Upper lobe of left lung (tissue), 6 donors: ENCODE results near the gene CFAP92. TPM values are rescaled to one million over a fixed set of nuclear protein-coding genes. Genes with fewer than 3 reads are reported as not detected.

ENCODE experiments used
- ATAC-seq, 2 donors: fragments of 200-7000 bp; cut with Tn5 transposase; one replicate each; pipeline ENCODE4 v1.9.1; 2022; ENCODE audit warnings: mild to moderate bottlenecking in 2 of 2, moderate library complexity in 2 of 2; ENCODE audit not compliant: low FRiP score in 2 of 2
- DNase-seq, 2 donors: peaks; one replicate each; pipeline ENCODE4 v3.0.0-alpha.2; 2019 to 2020
- H3K27ac ChIP-seq, 4 donors: fragments of 200-600 bp; sonication (generic); one replicate each; pipeline ENCODE4 v1.5.1; 2016 to 2019
- H3K27me3 ChIP-seq, 4 donors: fragments of 200-600 bp; sonication (generic); one replicate each; pipeline ENCODE4 v1.5.1; 2017 to 2019
- H3K36me3 ChIP-seq, 4 donors: fragments of 200-600 bp; sonication (generic); one replicate each; pipeline ENCODE4 v1.5.1; 2016 to 2019
- H3K4me1 ChIP-seq, 4 donors: fragments of 200-600 bp; sonication (generic); one replicate each; pipeline ENCODE4 v1.5.1; 2018 to 2019
- H3K4me3 ChIP-seq, 4 donors: fragments of 200-600 bp; sonication (generic); one replicate each; pipeline ENCODE4 v1.5.1; 2017 to 2019; ENCODE audit warnings: mild to moderate bottlenecking in 2 of 4, moderate library complexity in 1 of 4
- H3K9me3 ChIP-seq, 4 donors: fragments of 200-600 bp; sonication (generic); one replicate each; pipeline ENCODE4 v1.5.1; 2018 to 2019
- EP300 ChIP-seq, 4 donors: sonication (generic); formaldehyde crosslinking; IDR thresholded peaks; one replicate each; pipeline ENCODE4 v1.5.1; 2017; ENCODE audit warnings: antibody characterized with exemption in 4 of 4, control low read depth in 2 of 4
- POLR2A ChIP-seq, 4 donors: fragments of 450-650 bp; IDR thresholded peaks; one replicate each; pipeline ENCODE4 v1.5.1; 2016 to 2017; ENCODE audit warnings: antibody characterized with exemption in 4 of 4, mild to moderate bottlenecking in 2 of 4
- POLR2AphosphoS5 ChIP-seq, 2 donors: sonication (generic); formaldehyde crosslinking; IDR thresholded peaks; one replicate each; pipeline ENCODE4 v1.5.1; 2017; ENCODE audit warnings: antibody characterized with exemption in 2 of 2
- WGBS, 2 donors: methylation state at CpG; one replicate each; pipeline ENCODE4 v1.1.5; 2017 to 2018; 5-methylcytosine and 5-hydroxymethylcytosine counted together
- total RNA-seq, 6 donors: library from RNA; depleted of rRNA in 4 of 6; stranded (reverse); fragments of >200 nt in 4 of 6; gene quantifications; one replicate each; pipeline versions ENCODE4 v1.1.0 to v1.2.1, GENCODE V29; 2016 to 2021
- TF ChIP-seq, protein P1 (sequence below), 6 experiments: fragments of 450-650 bp in 4 of 6; fragments of 200-600 bp in 2 of 6; sonication (generic) in 2 of 6; IDR thresholded peaks; one replicate each; pipeline ENCODE4 v1.5.1; 2016 to 2019; ENCODE audit warnings: antibody characterized with exemption in 6 of 6
- donor health status: DM: no; HTN: no; CAD: no; lungs with moderate emphysema.
- donor health status: DM: no; HTN: yes; CAD: no; lungs with severe emphysema.

CFAP92 gene
- total RNA-seq, 6 donors from 2014 or later, result 0.66 to 21.3 (median 5.0) TPM

GRCh38 chr3:128946411-128946810 lies 47.5 kb downstream of the CFAP92 start:
- Histone ChIP-seq H3K36me3 (no peaks in the 10 kb centered on the region), H3K9me3 (no peaks in the 10 kb centered on the region), H3K4me3 (no peak overlapping the region), H3K4me1 (no peaks in the 10 kb centered on the region), H3K27ac (no peak overlapping the region), H3K27me3 (no peaks in the 10 kb centered on the region)
- no peak for ATAC-seq
- no peak for DNase-seq
- WGBS, 2 donors, result 65 to 81% methylated on average over 7 of the region's 7 CpGs
- TF ChIP-seq POLR2AphosphoS5 (IDR thresholded peaks at IDR 0.05) (no peak), EP300 (IDR thresholded peaks at IDR 0.05) (no peak), POLR2A (IDR thresholded peaks at IDR 0.05) (no peak)
- TF ChIP-seq, protein P1, sequence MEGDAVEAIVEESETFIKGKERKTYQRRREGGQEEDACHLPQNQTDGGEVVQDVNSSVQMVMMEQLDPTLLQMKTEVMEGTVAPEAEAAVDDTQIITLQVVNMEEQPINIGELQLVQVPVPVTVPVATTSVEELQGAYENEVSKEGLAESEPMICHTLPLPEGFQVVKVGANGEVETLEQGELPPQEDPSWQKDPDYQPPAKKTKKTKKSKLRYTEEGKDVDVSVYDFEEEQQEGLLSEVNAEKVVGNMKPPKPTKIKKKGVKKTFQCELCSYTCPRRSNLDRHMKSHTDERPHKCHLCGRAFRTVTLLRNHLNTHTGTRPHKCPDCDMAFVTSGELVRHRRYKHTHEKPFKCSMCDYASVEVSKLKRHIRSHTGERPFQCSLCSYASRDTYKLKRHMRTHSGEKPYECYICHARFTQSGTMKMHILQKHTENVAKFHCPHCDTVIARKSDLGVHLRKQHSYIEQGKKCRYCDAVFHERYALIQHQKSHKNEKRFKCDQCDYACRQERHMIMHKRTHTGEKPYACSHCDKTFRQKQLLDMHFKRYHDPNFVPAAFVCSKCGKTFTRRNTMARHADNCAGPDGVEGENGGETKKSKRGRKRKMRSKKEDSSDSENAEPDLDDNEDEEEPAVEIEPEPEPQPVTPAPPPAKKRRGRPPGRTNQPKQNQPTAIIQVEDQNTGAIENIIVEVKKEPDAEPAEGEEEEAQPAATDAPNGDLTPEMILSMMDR (IDR thresholded peaks at IDR 0.05), result no peak

- H3K27ac ChIP-seq, result no peak overlapping the region
- DNase-seq (no peak), ATAC-seq (no peak)
- no peaks in the 10 kb centered on the region for H3K4me1 ChIP-seq
- H3K36me3 ChIP-seq, result no peaks in the 10 kb centered on the region
- no peaks in the 10 kb centered on the region for H3K27me3 ChIP-seq
- no peaks in the 10 kb centered on the region for H3K9me3 ChIP-seq
- WGBS, 2 donors, result 68 to 83% methylated on average over 3 of the region's 3 CpGs
- no peak overlapping the region for H3K4me3 ChIP-seq
- no peak for TF ChIP-seq EP300 (IDR thresholded peaks at IDR 0.05)
- TF ChIP-seq POLR2AphosphoS5 (IDR thresholded peaks at IDR 0.05), result no peak
- TF ChIP-seq POLR2A (IDR thresholded peaks at IDR 0.05), result no peak
- TF ChIP-seq, protein P1 (IDR thresholded peaks at IDR 0.05), result no peak
These were observed 48.0 kb downstream of the CFAP92 start for GRCh38 chr3:128945878-128946175.

- Histone ChIP-seq H3K27ac (no peak overlapping the region), H3K9me3 (no peaks in the 10 kb centered on the region), H3K4me1 (no peaks in the 10 kb centered on the region), H3K4me3 (no peak overlapping the region), H3K36me3 (no peaks in the 10 kb centered on the region), H3K27me3 (no peaks in the 10 kb centered on the region)
- DNase-seq (peak in 1 of 2 donors; percentile 59), ATAC-seq (peak; percentile 23 to 41)
- WGBS, 2 donors, result 86 to 93% methylated on average over 16 to 19 of the region's 21 CpGs
- TF ChIP-seq, protein P1 (IDR thresholded peaks at IDR 0.05), result no peak
- TF ChIP-seq EP300 (IDR thresholded peaks at IDR 0.05) (no peak), POLR2AphosphoS5 (IDR thresholded peaks at IDR 0.05) (no peak), POLR2A (IDR thresholded peaks at IDR 0.05) (no peak)
These were observed 48.6 kb downstream of the CFAP92 start for GRCh38 chr3:128945041-128945877.

DNA sequence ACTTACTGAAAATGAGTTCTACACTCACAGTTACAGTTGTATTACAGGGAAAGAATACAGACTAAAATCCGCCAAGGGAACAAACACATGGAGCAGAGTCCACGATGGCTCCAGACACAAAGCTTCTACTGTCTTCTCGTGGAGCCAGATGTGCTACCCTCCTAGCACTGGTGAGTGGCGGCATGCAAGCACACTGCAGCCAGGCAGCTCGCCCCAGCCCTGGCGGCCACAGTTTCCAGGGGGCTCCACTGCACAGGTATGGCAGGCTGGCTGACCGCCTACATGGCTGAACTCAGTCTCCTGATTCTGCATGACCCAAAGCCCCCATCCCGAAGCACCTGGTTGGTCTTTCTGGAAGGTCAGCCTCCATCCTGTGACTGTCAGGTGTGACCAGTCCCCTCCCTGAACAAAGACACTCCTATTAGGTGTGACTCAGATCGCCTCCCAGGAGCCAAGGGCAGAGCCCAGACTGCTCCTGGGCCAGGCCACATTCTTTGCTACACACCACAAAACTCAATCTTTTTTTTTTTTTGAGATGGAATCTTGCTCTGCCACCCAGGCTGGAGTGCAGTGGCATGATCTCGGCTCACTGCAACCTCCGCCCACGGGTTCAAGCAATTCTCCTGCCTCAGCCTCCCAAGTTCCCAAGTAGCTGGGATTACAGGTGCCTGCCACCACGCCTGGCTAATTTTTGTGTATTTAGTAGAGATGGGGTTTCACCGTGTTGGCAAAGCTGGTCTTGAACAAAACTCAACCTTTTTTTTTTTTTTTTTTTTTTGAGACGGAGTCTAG lies 51.5 kb downstream of the CFAP92 start:
- H3K27me3 ChIP-seq, result no peaks in the 10 kb centered on the region
- H3K9me3 ChIP-seq, result no peaks in the 10 kb centered on the region
- H3K4me3 ChIP-seq, result no peak overlapping the region
- 76 to 88% methylated on average over 10 to 15 of the region's 15 CpGs for WGBS, 2 donors
- peak in 1 of 2 donors; percentile 58 for DNase-seq
- ATAC-seq, result no peak
- no peak overlapping the region for H3K27ac ChIP-seq
- H3K4me1 ChIP-seq, result no peaks in the 10 kb centered on the region
- H3K36me3 ChIP-seq, result no peaks in the 10 kb centered on the region
- TF ChIP-seq, protein P1 (IDR thresholded peaks at IDR 0.05), result no peak
- no peak for TF ChIP-seq POLR2AphosphoS5 (IDR thresholded peaks at IDR 0.05)
- TF ChIP-seq POLR2A (IDR thresholded peaks at IDR 0.05), result no peak
- no peak for TF ChIP-seq EP300 (IDR thresholded peaks at IDR 0.05)
